Thyroid gland (tissue), 4 donors: ENCODE measurements around the gene HES1. TPM values are rescaled to one million over a fixed set of nuclear protein-coding genes. Genes with fewer than 3 reads are reported as not detected.

Experiments
- DNase-seq, 2 donors: peaks; one replicate each; pipeline ENCODE4 v3.0.0-alpha.2; 2019
- H3K27ac ChIP-seq, 3 donors: fragments of 200-600 bp; sonication (generic); 1 replicate in 2 of 3; 2 replicates in 1 of 3; pipeline ENCODE4 v1.5.1; 2016 to 2019; ENCODE audit warnings: mild to moderate bottlenecking in 1 of 3, moderate library complexity in 1 of 3
- H3K27me3 ChIP-seq: fragments of 200-600 bp; sonication (generic); one replicate; pipeline ENCODE4 v1.5.1; 2019
- H3K36me3 ChIP-seq, 2 donors: fragments of 200-600 bp; sonication (generic); one replicate each; pipeline ENCODE4 v1.5.1; 2016 to 2019
- H3K4me1 ChIP-seq, 2 donors: fragments of 200-600 bp; sonication (generic); one replicate each; pipeline ENCODE4 v1.5.1; 2017 to 2019
- H3K4me3 ChIP-seq, 3 donors: fragments of 200-600 bp; sonication (generic); replicated peaks in 1 of 3; 1 replicate in 2 of 3; 2 replicates in 1 of 3; pipeline ENCODE4 v1.5.1; 2016; ENCODE audit warnings: mild to moderate bottlenecking in 1 of 3
- H3K9me3 ChIP-seq: fragments of 200-600 bp; sonication (generic); one replicate; pipeline ENCODE4 v1.5.1; 2017
- POLR2A ChIP-seq, 2 donors: fragments of 450-650 bp; IDR thresholded peaks; one replicate each; pipeline ENCODE4 v1.6.1; 2017; ENCODE audit warnings: antibody characterized with exemption in 2 of 2, mild to moderate bottlenecking in 2 of 2, moderate library complexity in 1 of 2
- WGBS, 2 donors: methylation state at CpG; one replicate each; pipeline ENCODE4 v1.1.5; 2017; 5-methylcytosine and 5-hydroxymethylcytosine counted together
- intact Hi-C: fragments of 100-400 bp; cut with DNase I; formaldehyde crosslinking; loops from one replicate; pipeline ENCODE4 v1.15.1; 2023
- total RNA-seq, 4 donors: library from RNA; depleted of rRNA; stranded (reverse); fragments of >200 nt; gene quantifications; one replicate each; pipeline ENCODE4 v1.2.3, GENCODE V29; 2016
- TF ChIP-seq, protein P1 (sequence below), 6 experiments: fragments of 200-600 bp in 3 of 6; fragments of 450-650 bp in 3 of 6; sonication (generic) in 3 of 6; IDR thresholded peaks; one replicate each; pipeline ENCODE4 v1.5.1; 2016 to 2019; ENCODE audit warnings: antibody characterized with exemption in 6 of 6, mild to moderate bottlenecking in 2 of 6, inconsistent platforms in 1 of 6, moderate library complexity in 1 of 6

HES1 gene
- total RNA-seq, 4 donors from 2014 or later: 127 to 193 (median 159) TPM

GRCh38 chr3:194103505-194103904 is 32.4 kb upstream of the HES1 start:
- H3K9me3 ChIP-seq: no peaks in the 10 kb centered on the region
- no peaks in the 10 kb centered on the region for H3K36me3 ChIP-seq
- H3K4me3 ChIP-seq: no peak overlapping the region
- no peaks in the 10 kb centered on the region for H3K27me3 ChIP-seq
- WGBS, 2 donors: 85 to 95% methylated on average over 7 of the region's 7 CpGs
- no peak for DNase-seq
- no peak overlapping the region for H3K27ac ChIP-seq
- intact Hi-C loops: no loop called here
- TF ChIP-seq, protein P1, sequence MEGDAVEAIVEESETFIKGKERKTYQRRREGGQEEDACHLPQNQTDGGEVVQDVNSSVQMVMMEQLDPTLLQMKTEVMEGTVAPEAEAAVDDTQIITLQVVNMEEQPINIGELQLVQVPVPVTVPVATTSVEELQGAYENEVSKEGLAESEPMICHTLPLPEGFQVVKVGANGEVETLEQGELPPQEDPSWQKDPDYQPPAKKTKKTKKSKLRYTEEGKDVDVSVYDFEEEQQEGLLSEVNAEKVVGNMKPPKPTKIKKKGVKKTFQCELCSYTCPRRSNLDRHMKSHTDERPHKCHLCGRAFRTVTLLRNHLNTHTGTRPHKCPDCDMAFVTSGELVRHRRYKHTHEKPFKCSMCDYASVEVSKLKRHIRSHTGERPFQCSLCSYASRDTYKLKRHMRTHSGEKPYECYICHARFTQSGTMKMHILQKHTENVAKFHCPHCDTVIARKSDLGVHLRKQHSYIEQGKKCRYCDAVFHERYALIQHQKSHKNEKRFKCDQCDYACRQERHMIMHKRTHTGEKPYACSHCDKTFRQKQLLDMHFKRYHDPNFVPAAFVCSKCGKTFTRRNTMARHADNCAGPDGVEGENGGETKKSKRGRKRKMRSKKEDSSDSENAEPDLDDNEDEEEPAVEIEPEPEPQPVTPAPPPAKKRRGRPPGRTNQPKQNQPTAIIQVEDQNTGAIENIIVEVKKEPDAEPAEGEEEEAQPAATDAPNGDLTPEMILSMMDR (IDR thresholded peaks at IDR 0.05): no peak
- no peak for TF ChIP-seq POLR2A (IDR thresholded peaks at IDR 0.05)
- H3K4me1 ChIP-seq: no peaks in the 10 kb centered on the region

DNA sequence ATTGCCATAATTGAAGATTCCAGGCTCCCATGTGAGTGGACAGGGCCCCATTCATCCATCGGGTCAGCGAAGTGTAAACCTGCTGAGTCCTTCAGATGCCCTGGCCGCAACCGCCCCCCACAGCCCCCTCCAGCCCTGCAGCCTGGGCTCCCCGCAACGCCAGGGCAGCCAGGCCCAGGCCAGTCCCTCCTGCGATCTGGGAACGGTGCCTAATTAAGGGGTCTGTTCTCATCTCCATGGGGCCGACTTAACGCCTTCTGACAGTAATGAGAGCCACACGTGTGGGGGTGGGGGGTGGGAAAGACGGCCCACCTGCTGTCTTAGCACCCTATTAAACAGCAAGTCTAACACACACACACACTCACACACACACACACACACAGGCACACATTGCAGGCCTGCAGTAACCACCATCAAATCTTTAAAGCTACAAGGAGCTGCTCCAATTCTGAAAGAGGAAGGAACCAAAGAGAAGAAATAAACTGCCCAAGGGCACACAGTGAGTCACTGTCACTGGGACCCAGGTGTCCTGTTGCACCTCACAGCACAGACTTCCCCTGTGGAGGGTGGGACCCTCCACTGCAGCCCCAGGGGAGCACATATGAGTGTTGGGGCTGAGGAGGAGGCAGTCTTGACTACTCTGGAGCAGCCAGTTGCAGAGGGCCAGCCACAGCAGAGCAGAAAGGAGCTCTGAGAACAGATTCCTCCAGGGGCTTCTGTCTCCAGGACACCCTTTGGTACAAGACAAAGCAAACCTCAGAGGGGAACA is 31.8 kb upstream of the HES1 start:
- H3K36me3 ChIP-seq: no peaks in the 10 kb centered on the region
- no peak for DNase-seq
- intact Hi-C loops: no loop called here

GRCh38 chr3:194105292-194105691 is 30.7 kb upstream of the HES1 start:
- no peaks in the 10 kb centered on the region for H3K4me1 ChIP-seq
- DNase-seq: no peak
- H3K27ac ChIP-seq: no peak overlapping the region
- intact Hi-C loops: no loop called here
- no peak overlapping the region for H3K4me3 ChIP-seq
- TF ChIP-seq, protein P1 (IDR thresholded peaks at IDR 0.05): no peak
- TF ChIP-seq POLR2A (IDR thresholded peaks at IDR 0.05): no peak
- H3K27me3 ChIP-seq: no peaks in the 10 kb centered on the region
- H3K9me3 ChIP-seq: no peaks in the 10 kb centered on the region
- WGBS, 2 donors: 92 to 96% methylated on average over 9 of the region's 9 CpGs
- no peaks in the 10 kb centered on the region for H3K36me3 ChIP-seq

More for the DNA sequence above, 31.8 kb upstream of the HES1 start:
- H3K9me3 ChIP-seq: no peaks in the 10 kb centered on the region
- H3K4me3 ChIP-seq: no peak overlapping the region
- WGBS, 2 donors: 54 to 62% methylated on average over 10 to 12 of the region's 12 CpGs
- no peaks in the 10 kb centered on the region for H3K27me3 ChIP-seq
- no peak overlapping the region for H3K27ac ChIP-seq
- TF ChIP-seq POLR2A (IDR thresholded peaks at IDR 0.05): no peak
- TF ChIP-seq, protein P1 (IDR thresholded peaks at IDR 0.05): no peak
- no peaks in the 10 kb centered on the region for H3K4me1 ChIP-seq

GRCh38 chr3:194107107-194107506 is 28.8 kb upstream of the HES1 start:
- H3K27me3 ChIP-seq: no peaks in the 10 kb centered on the region

GRCh38 chr3:194109192-194109863 is 26.6 kb upstream of the HES1 start:
- no peaks in the 10 kb centered on the region for H3K27me3 ChIP-seq
- H3K4me1 ChIP-seq: peaks cover 5 to 9% of the 10 kb centered on the region in 2 donors
- H3K4me3 ChIP-seq: no peak overlapping the region
- no peak overlapping the region for H3K27ac ChIP-seq
- no peaks in the 10 kb centered on the region for H3K36me3 ChIP-seq
- no peaks in the 10 kb centered on the region for H3K9me3 ChIP-seq
- intact Hi-C loops: no loop called here
- no peak for DNase-seq
- no peak for TF ChIP-seq POLR2A (IDR thresholded peaks at IDR 0.05)
- TF ChIP-seq, protein P1 (IDR thresholded peaks at IDR 0.05): no peak
- WGBS, 2 donors: 72 to 76% methylated on average over 3 of the region's 3 CpGs

More at GRCh38 chr3:194107107-194107506, 28.8 kb upstream of the HES1 start:
- H3K9me3 ChIP-seq: no peaks in the 10 kb centered on the region
- H3K36me3 ChIP-seq: no peaks in the 10 kb centered on the region
- H3K4me3 ChIP-seq: no peak overlapping the region
- no peak for TF ChIP-seq POLR2A (IDR thresholded peaks at IDR 0.05)
- WGBS, 2 donors: 94 to 96% methylated on average over 1 of the region's 1 CpG
- H3K4me1 ChIP-seq: peaks cover under 1 to 1% of the 10 kb centered on the region in 2 donors
- no peak overlapping the region for H3K27ac ChIP-seq
- DNase-seq: no peak
- intact Hi-C loops: no loop called here
